Endothelial cell of umbilical vein (primary cell): Measurements from ENCODE around the gene NRCAM. TPM values are rescaled to one million over a fixed set of nuclear protein-coding genes. Genes with fewer than 3 reads are reported as not detected.

Experiments
- BruUV-seq: library from RNA; stranded (reverse); fragments of 400-500 nt; replicated peaks from 2 replicates; lab custom pipeline; 2021; lab: Mats Ljungman, UMichigan
- CTCF ChIA-PET: fragments of 300-600, 350-600 bp; sonication (Branson Sonifier 250); formaldehyde crosslinking; loops from one replicate; lab custom pipeline; 2021; ENCODE audit warnings: antibody characterized with exemption, inconsistent platforms; lab: Charles Lee
- POLR2A ChIA-PET: fragments of 300-600, 350-600 bp; sonication (Branson Sonifier 250); formaldehyde crosslinking; loops from one replicate; lab custom pipeline; 2021; ENCODE audit warnings: antibody characterized with exemption, inconsistent platforms; lab: Charles Lee
- DNase-seq: peaks from one replicate; pipeline ENCODE4 v3.0.0-alpha.2; 2011; ENCODE audit warnings: low read depth, low spot score
- FAIRE-seq: peaks from 2 replicates; lab custom pipeline; 2011; peaks lifted over from hg19 to GRCh38; lab: Jason Lieb, UNC
- H2AFZ ChIP-seq: 2 replicates; pipeline ENCODE4 v1.6.0; 2012; ENCODE audit warnings: low read depth, low read length, control low read depth, inconsistent platforms
- H3K27ac ChIP-seq: 2 replicates; pipeline ENCODE4 v1.5.1; 2011; ENCODE audit warnings: low read depth, mild to moderate bottlenecking, control low read depth, low read length, moderate library complexity; ENCODE audit not compliant: insufficient read depth
- H3K27me3 ChIP-seq, 2 experiments: 2 replicates each; pipeline versions ENCODE4 v1.6.0 to v1.6.1; 2011; ENCODE audit warnings: low read length in 2 of 2, mixed read lengths in 1 of 2; ENCODE audit not compliant: control insufficient read depth in 2 of 2, insufficient read depth in 2 of 2
- H3K36me3 ChIP-seq, 2 experiments: 2 replicates in 1 of 2; 3 replicates in 1 of 2; pipeline ENCODE4 v1.5.1; 2011; ENCODE audit warnings: low read length in 2 of 2, mild to moderate bottlenecking in 1 of 2, moderate library complexity in 1 of 2; ENCODE audit not compliant: control insufficient read depth in 2 of 2, insufficient read depth in 2 of 2; ENCODE audit errors: extremely low read depth in 1 of 2
- H3K4me1 ChIP-seq: 3 replicates; pipeline ENCODE4 v1.5.1; 2011; ENCODE audit warnings: mild to moderate bottlenecking, low read length; ENCODE audit not compliant: control insufficient read depth, insufficient read depth; ENCODE audit errors: extremely low read depth
- H3K4me2 ChIP-seq: 2 replicates; pipeline ENCODE4 v1.6.1; 2011; ENCODE audit warnings: low read length, control low read depth, mixed read lengths; ENCODE audit not compliant: insufficient read depth
- H3K4me3 ChIP-seq, 3 experiments: fragments of 200-600 bp in 1 of 3; sonication (generic), shearing (Covaris generic) in 1 of 3; replicated peaks in 1 of 3; 2 replicates each; pipeline ENCODE4 v1.5.1; 2011 to 2016; ENCODE audit warnings: control low read depth in 3 of 3, low read length in 3 of 3, mild to moderate bottlenecking in 2 of 3, inconsistent platforms in 1 of 3, low read depth in 1 of 3, moderate library complexity in 1 of 3; ENCODE audit not compliant: insufficient read depth in 1 of 3
- H3K79me2 ChIP-seq: 2 replicates; pipeline ENCODE4 v1.6.0; 2012; ENCODE audit warnings: low read length, inconsistent platforms; ENCODE audit not compliant: control insufficient read depth, insufficient read depth
- H3K9ac ChIP-seq: replicated peaks from 2 replicates; pipeline ENCODE3; 2011; ENCODE audit warnings: low read length, control low read depth; ENCODE audit not compliant: insufficient read depth; ENCODE audit errors: extremely low read depth
- H3K9me1 ChIP-seq: replicated peaks from 3 replicates; pipeline ENCODE4 v1.6.0; 2011; ENCODE audit warnings: mild to moderate bottlenecking, low read length; ENCODE audit not compliant: control insufficient read depth, insufficient read depth; ENCODE audit errors: extremely low read depth
- H3K9me3 ChIP-seq: replicated peaks from 2 replicates; pipeline ENCODE4 v1.5.1; 2012; ENCODE audit warnings: low read length, inconsistent platforms; ENCODE audit not compliant: control insufficient read depth, insufficient read depth
- H4K20me1 ChIP-seq: replicated peaks from 2 replicates; pipeline ENCODE3; 2011; ENCODE audit warnings: mild to moderate bottlenecking, low read length; ENCODE audit not compliant: control insufficient read depth, insufficient read depth; ENCODE audit errors: extremely low read depth
- EZH2 ChIP-seq: IDR thresholded peaks from 2 replicates; pipeline ENCODE4 v1.6.1; 2012; ENCODE audit warnings: borderline replicate concordance, low read depth, mild to moderate bottlenecking, moderate library complexity, low read length, inconsistent platforms; ENCODE audit not compliant: severe bottlenecking
- FOS ChIP-seq: IDR thresholded peaks from 2 replicates; pipeline ENCODE4 v1.6.1; 2011; ENCODE audit warnings: mild to moderate bottlenecking, low read length, moderate library complexity, borderline replicate concordance; ENCODE audit not compliant: insufficient read depth
- GATA2 ChIP-seq: IDR thresholded peaks from 2 replicates; pipeline ENCODE4 v1.7.0; 2011; ENCODE audit warnings: low read depth, mild to moderate bottlenecking, moderate library complexity, mixed read lengths, low read length; ENCODE audit not compliant: insufficient read length, insufficient read depth
- MAX ChIP-seq: IDR thresholded peaks from 2 replicates; pipeline ENCODE4 v1.6.1; 2011; ENCODE audit not compliant: insufficient read depth, insufficient read length
- MYC ChIP-seq: IDR thresholded peaks from one replicate; pipeline ENCODE4 v1.6.1; 2011; ENCODE audit warnings: mild to moderate bottlenecking, low read depth, low read length
- dilution Hi-C: fragments of 300-500 bp; cut with MboI; formaldehyde crosslinking; loops from one replicate; pipeline ENCODE4 v1.15.0; 2019; ENCODE audit warnings: low sequenced_read_pairs; ENCODE audit not compliant: extremely low pct_ligation_motif_present
- intact Hi-C: fragments of 100-400 bp; cut with micrococcal nuclease; formaldehyde crosslinking; loops from one replicate; pipeline ENCODE4 v1.10.0; 2022
- polyA plus RNA-seq, 4 experiments: library from polyadenylated mRNA; depleted of rRNA in 3 of 4; stranded (reverse) in 3 of 4; unstranded in 1 of 4; fragments of >200 nt; gene quantifications; 2 replicates each; pipeline versions ENCODE4 v1.2.1 to v1.2.3, GENCODE V29; 2011 to 2012; ENCODE audit warnings: missing spikeins in 1 of 4
- total RNA-seq: library from RNA; stranded (reverse); gene quantifications from 2 replicates; pipeline ENCODE4 v1.2.3, GENCODE V29; 2021

Gene NRCAM
- total and polyA plus RNA-seq, 2 donors (not counting 3 experiments of a cell fraction or from before 2014, with no cell fraction given): 26.0 to 47.6 TPM

- FAIRE-seq: no peak
- Histone ChIP-seq H4K20me1 (no peaks in the 10 kb centered on the region), H3K4me2 (peak overlapping the region; percentile 64), H3K9me3 (no peaks in the 10 kb centered on the region), H2AFZ (no peak overlapping the region), H3K27me3 (no peaks in the 10 kb centered on the region), H3K4me3 (no peak overlapping the region), H3K36me3 (no peaks in the 10 kb centered on the region), H3K4me1 (peaks cover 61% of the 10 kb centered on the region), H3K27ac (peak overlapping the region; percentile 89), H3K79me2 (peaks cover 36% of the 10 kb centered on the region), H3K9me1 (no peaks in the 10 kb centered on the region), H3K9ac (peak overlapping the region; percentile 34)
- CTCF ChIA-PET: interaction anchor here (4.3 to 4.4 kb wide), 2 partner anchors 16 to 61 kb away, joined by 17 to 19 read pairs; no protein-coding TSS in a partner anchor
- DNase-seq: peak; percentile 44
- intact Hi-C loops (loop anchor here (1.0 to 2.0 kb wide), 2 partner anchors 10 to 36 kb away; no protein-coding TSS in a partner anchor), dilution Hi-C loops (no loop called here)
- POLR2A ChIA-PET: no interaction called here
- BruUV-seq: no TSS peak
- no peak for TF ChIP-seq EZH2
- peak; percentile 1 for TF ChIP-seq FOS
Observed at GRCh38 chr7:108283252-108283651, 173.0 kb downstream of the NRCAM start.

GRCh38 chr7:108282427-108282996 lies 173.7 kb downstream of the NRCAM start:
- no peak for FAIRE-seq
- H3K4me3 ChIP-seq: no peak overlapping the region
- no peak overlapping the region for H2AFZ ChIP-seq
- intact Hi-C loops (loop anchor here (2.0 kb wide), 1 partner anchor 36 kb away; no protein-coding TSS in a partner anchor), dilution Hi-C loops (no loop called here)
- no TSS peak for BruUV-seq
- no peak for TF ChIP-seq MAX
- no peak for TF ChIP-seq MYC
- no peak for TF ChIP-seq EZH2
- TF ChIP-seq GATA2: no peak
- peak; percentile 12 for TF ChIP-seq FOS
- no peaks in the 10 kb centered on the region for H3K36me3 ChIP-seq
- peak overlapping the region; percentile 34 for H3K9ac ChIP-seq
- H3K27me3 ChIP-seq: no peaks in the 10 kb centered on the region
- ChIA-PET POLR2A (no interaction called here), CTCF (interaction anchor here (1.0 to 4.4 kb wide), 7 partner anchors 8 to 174 kb away, joined by 3 to 19 read pairs (median 9); partner anchors contain the start of gene NRCAM)
- H4K20me1 ChIP-seq: no peaks in the 10 kb centered on the region
- peak; percentile 77 for DNase-seq
- H3K79me2 ChIP-seq: peaks cover 30% of the 10 kb centered on the region
- no peaks in the 10 kb centered on the region for H3K9me3 ChIP-seq
- H3K27ac ChIP-seq: peak overlapping the region; percentile 89
- peaks cover 61% of the 10 kb centered on the region for H3K4me1 ChIP-seq
- H3K4me2 ChIP-seq: peak overlapping the region; percentile 64
- no peaks in the 10 kb centered on the region for H3K9me1 ChIP-seq
